Liver (tissue), 9 donors: ENCODE measurements around the gene C16orf74. TPM values are rescaled to one million over a fixed set of nuclear protein-coding genes. Genes with fewer than 3 reads are reported as not detected.

ENCODE experiments used
- DNase-seq: peaks from one replicate; pipeline ENCODE4 v3.0.0-alpha.2; 2017; ENCODE audit warnings: low spot score
- H3K27ac ChIP-seq, 2 donors: one replicate each; pipeline ENCODE4 v1.7.0; 2013; ENCODE audit warnings: inconsistent platforms in 2 of 2, low read length in 2 of 2, control low read depth in 1 of 2, low read depth in 1 of 2, mild to moderate bottlenecking in 1 of 2
- H3K27me3 ChIP-seq, 4 donors: one replicate each; pipeline versions ENCODE4 v1.6.1 to v1.7.0; 2013; ENCODE audit warnings: low read length in 3 of 4, inconsistent platforms in 1 of 4, mild to moderate bottlenecking in 1 of 4, moderate library complexity in 1 of 4; ENCODE audit not compliant: control insufficient read depth in 4 of 4, insufficient read depth in 4 of 4
- H3K36me3 ChIP-seq, 4 donors: one replicate each; pipeline versions ENCODE4 v1.6.1 to v1.7.0; 2013; ENCODE audit warnings: low read length in 3 of 4, mild to moderate bottlenecking in 3 of 4, low read depth in 1 of 4, moderate library complexity in 1 of 4; ENCODE audit not compliant: control insufficient read depth in 4 of 4, insufficient read depth in 3 of 4
- H3K4me1 ChIP-seq, 4 donors: one replicate each; pipeline versions ENCODE4 v1.6.1 to v1.7.0; 2013; ENCODE audit warnings: low read length in 3 of 4, mild to moderate bottlenecking in 3 of 4, moderate library complexity in 1 of 4; ENCODE audit not compliant: control insufficient read depth in 4 of 4, insufficient read depth in 4 of 4
- H3K4me3 ChIP-seq, 3 donors: one replicate each; pipeline versions ENCODE4 v1.6.1 to v1.7.0; 2013; ENCODE audit warnings: low read length in 3 of 3, control low read depth in 1 of 3, low read depth in 1 of 3, mild to moderate bottlenecking in 1 of 3
- H3K9ac ChIP-seq, 2 donors: one replicate each; pipeline ENCODE4 v1.7.0; 2013; ENCODE audit warnings: low read length in 2 of 2, mild to moderate bottlenecking in 2 of 2, moderate library complexity in 2 of 2, control low read depth in 1 of 2, low read depth in 1 of 2
- H3K9me3 ChIP-seq, 4 donors: one replicate each; pipeline versions ENCODE4 v1.6.1 to v1.7.0; 2013; ENCODE audit warnings: low read length in 3 of 4; ENCODE audit not compliant: control insufficient read depth in 4 of 4
- ATF3 ChIP-seq: IDR thresholded peaks from 2 replicates; pipeline ENCODE4 v1.6.1; 2016; ENCODE audit warnings: antibody characterized with exemption
- CTCF ChIP-seq: fragments of 150-350 bp; IDR thresholded peaks from 2 replicates; pipeline ENCODE4 v1.5.1; 2017; ENCODE audit warnings: improper control_type of control experiment, low read depth, low read length; ENCODE audit not compliant: missing input control
- FOXA2 ChIP-seq: IDR thresholded peaks from 2 replicates; pipeline ENCODE4 v1.6.1; 2016; ENCODE audit warnings: antibody characterized with exemption
- HNF4A ChIP-seq, 2 donors: conservative IDR thresholded peaks; 2 replicates each; pipeline ENCODE4 v1.6.1; 2016; ENCODE audit warnings: antibody characterized with exemption in 2 of 2, mild to moderate bottlenecking in 2 of 2
- HNF4G ChIP-seq: IDR thresholded peaks from 2 replicates; pipeline ENCODE4 v1.6.1; 2016; ENCODE audit warnings: antibody characterized with exemption
- JUND ChIP-seq, 2 donors: IDR thresholded peaks; 2 replicates each; pipeline ENCODE4 v1.6.1; 2016; ENCODE audit warnings: antibody characterized with exemption in 2 of 2
- NR2F2 ChIP-seq: IDR thresholded peaks from 2 replicates; pipeline ENCODE4 v1.6.1; 2016; ENCODE audit warnings: antibody characterized with exemption
- REST ChIP-seq: IDR thresholded peaks from 2 replicates; pipeline ENCODE4 v1.6.1; 2016; ENCODE audit warnings: antibody characterized with exemption, mild to moderate bottlenecking
- RXRA ChIP-seq, 2 donors: IDR thresholded peaks; 2 replicates each; pipeline ENCODE4 v1.6.1; 2017 to 2018; ENCODE audit warnings: antibody characterized with exemption in 2 of 2, mild to moderate bottlenecking in 1 of 2
- SP1 ChIP-seq: IDR thresholded peaks from 2 replicates; pipeline ENCODE4 v1.6.1; 2018; ENCODE audit warnings: antibody characterized with exemption, mild to moderate bottlenecking
- YY1 ChIP-seq: IDR thresholded peaks from 2 replicates; pipeline ENCODE4 v1.6.1; 2016; ENCODE audit warnings: antibody characterized with exemption, mild to moderate bottlenecking
- WGBS: extraction: QIAGEN DNeasy Blood & Tissue Kit; methylation state at CpG from one replicate; pipeline ENCODE4 v1.1.7; 2013; 5-methylcytosine and 5-hydroxymethylcytosine counted together
- polyA plus RNA-seq, 2 donors: library from polyadenylated mRNA; stranded (reverse) in 1 of 2; unstranded in 1 of 2; fragments of 200-250 nt in 1 of 2; fragments of >200 nt in 1 of 2; fragmentation: Nextera tagmentation in 1 of 2; extraction: Ambion mirVana in 1 of 2; gene quantifications; one replicate each; pipeline versions ENCODE4 v1.2.1 to v1.2.3, GENCODE V29; 2013 to 2015
- total RNA-seq, 2 donors: library from RNA; depleted of rRNA; stranded (reverse); fragments of >200 nt; gene quantifications; one replicate each; pipeline ENCODE4 v1.2.3, GENCODE V29; 2014
- donor health status: healthy.
- donor health status: healthy.
- donor health status: healthy.
- donor health status: healthy.
- donor health status: healthy.

The C16orf74 gene
- total and polyA plus RNA-seq, 4 donors = 0.37 to 0.75 (median 0.43) TPM

- Histone ChIP-seq H3K9me3 (no peaks in the 10 kb centered on the region), H3K9ac (no peak overlapping the region), H3K27ac (no peak overlapping the region), H3K27me3 (no peaks in the 10 kb centered on the region), H3K36me3 (peaks cover 16 to 46% (median 24%) of the 10 kb centered on the region in 4 donors), H3K4me1 (peaks cover 3 to 19% (median 13%) of the 10 kb centered on the region in 4 donors), H3K4me3 (no peak overlapping the region)
- TF ChIP-seq NR2F2 = peak; percentile 37
- peak; percentile 55 to 60 for TF ChIP-seq RXRA (IDR thresholded peaks at IDR 0.05)
- no peak for TF ChIP-seq ATF3
- no peak for TF ChIP-seq CTCF
- peak; percentile 53 for TF ChIP-seq SP1
- peak; percentile 51 to 80 for TF ChIP-seq HNF4A (conservative IDR thresholded peaks at IDR 0.05)
- peak; percentile 28 for TF ChIP-seq HNF4G
- DNase-seq = peak; percentile 39
- 32% methylated on average over 16 of the region's 16 CpGs for WGBS
Measured at GRCh38 chr16:85781695-85782370, 30.9 kb upstream of the C16orf74 start.

- no peak overlapping the region for H3K9ac ChIP-seq
- no peaks in the 10 kb centered on the region for H3K27me3 ChIP-seq
- no peak for DNase-seq
- H3K4me1 ChIP-seq = peaks cover 3 to 19% (median 13%) of the 10 kb centered on the region in 4 donors
- no peak for TF ChIP-seq SP1
- no peak for TF ChIP-seq FOXA2
- TF ChIP-seq YY1 = no peak
- no peak for TF ChIP-seq JUND (IDR thresholded peaks at IDR 0.05)
- 87% methylated on average over 10 of the region's 10 CpGs for WGBS
- H3K36me3 ChIP-seq = peaks cover 16 to 41% (median 21%) of the 10 kb centered on the region in 4 donors
- H3K9me3 ChIP-seq = no peaks in the 10 kb centered on the region
- no peak overlapping the region for H3K4me3 ChIP-seq
- no peak overlapping the region for H3K27ac ChIP-seq
Measured at GRCh38 chr16:85781156-85781555, 30.3 kb upstream of the C16orf74 start.

- H3K36me3 ChIP-seq = peaks cover 16 to 37% (median 21%) of the 10 kb centered on the region in 4 donors
- H3K4me3 ChIP-seq = no peak overlapping the region
- no peak for TF ChIP-seq SP1
- TF ChIP-seq REST = no peak
- no peak for TF ChIP-seq HNF4A (conservative IDR thresholded peaks at IDR 0.05)
- H3K27me3 ChIP-seq = no peaks in the 10 kb centered on the region
- H3K27ac ChIP-seq = no peak overlapping the region
- peaks cover 3 to 19% (median 13%) of the 10 kb centered on the region in 4 donors for H3K4me1 ChIP-seq
- H3K9ac ChIP-seq = no peak overlapping the region
- DNase-seq = no peak
- H3K9me3 ChIP-seq = no peaks in the 10 kb centered on the region
- WGBS = 93% methylated on average over 26 of the region's 26 CpGs
Measured at GRCh38 chr16:85780281-85780680, 29.4 kb upstream of the C16orf74 start.
